SK-N-SH (cell line): Measurements from ENCODE around the gene HIPK2. TPM values are rescaled to one million over a fixed set of nuclear protein-coding genes. Genes with fewer than 3 reads are reported as not detected.

Experiments
- CTCF ChIA-PET: fragments of 300-600, 350-600 bp; formaldehyde crosslinking; extraction: SDS; loops from one replicate; lab custom pipeline; 2021; lab: Yijun Ruan, JAX
- POLR2A ChIA-PET: fragments of 350-600 bp; sonication (Branson Sonifier 250); formaldehyde crosslinking; extraction: SDS; loops from one replicate; lab custom pipeline; 2020; ENCODE audit warnings: antibody characterized with exemption, inconsistent platforms; lab: Yijun Ruan, JAX
- DNase-seq: peaks from one replicate; pipeline ENCODE4 v3.0.0; 2012
- H2AFZ ChIP-seq: fragments of 200-600 bp; sonication (generic); 2 replicates; pipeline ENCODE4 v1.8.1; 2016; ENCODE audit warnings: antibody characterized with exemption, mild to moderate bottlenecking, low read depth
- H3F3A ChIP-seq: fragments of 200-600 bp; sonication (generic); replicated peaks from 2 replicates; pipeline ENCODE3; 2016; ENCODE audit warnings: antibody characterized with exemption, mild to moderate bottlenecking; ENCODE audit not compliant: insufficient read depth
- H3K27ac ChIP-seq, 2 experiments: fragments of 200-500 bp in 1 of 2; fragments of 200-600 bp in 1 of 2; sonication (Bioruptor generic) in 1 of 2; sonication (generic), shearing (Covaris generic) in 1 of 2; 2 replicates each; pipeline versions ENCODE4 v1.5.1 to v1.6.1; 2014 to 2016; ENCODE audit warnings: low read depth in 2 of 2, inconsistent platforms in 1 of 2, low read length in 1 of 2, mild to moderate bottlenecking in 1 of 2, mixed read lengths in 1 of 2
- H3K27me3 ChIP-seq: fragments of 200-600 bp; sonication (generic), shearing (Covaris generic); 2 replicates; pipeline ENCODE4 v1.6.1; 2016; ENCODE audit warnings: mixed run types; ENCODE audit not compliant: insufficient read depth
- H3K36me3 ChIP-seq, 2 experiments: fragments of 200-500 bp in 1 of 2; fragments of 200-600 bp in 1 of 2; sonication (Bioruptor generic) in 1 of 2; sonication (generic) in 1 of 2; replicated peaks in 1 of 2; 2 replicates each; pipeline versions ENCODE3 to v1.5.1; 2014 to 2016; ENCODE audit warnings: low read length in 1 of 2, mild to moderate bottlenecking in 1 of 2; ENCODE audit not compliant: insufficient read depth in 2 of 2, control insufficient read depth in 1 of 2
- H3K4me1 ChIP-seq, 2 experiments: fragments of 200-500 bp in 1 of 2; fragments of 200-600 bp in 1 of 2; sonication (Bioruptor generic) in 1 of 2; sonication (generic), shearing (Covaris generic) in 1 of 2; 2 replicates each; pipeline versions ENCODE4 v1.5.1 to v1.6.1; 2014 to 2016; ENCODE audit warnings: low read depth in 1 of 2, low read length in 1 of 2, mixed run types in 1 of 2; ENCODE audit not compliant: insufficient read depth in 2 of 2, control insufficient read depth in 1 of 2
- H3K4me2 ChIP-seq: fragments of 200-600 bp; sonication (generic), shearing (Covaris generic); 2 replicates; pipeline ENCODE4 v1.6.1; 2017; ENCODE audit warnings: mixed run types
- H3K4me3 ChIP-seq, 2 experiments: fragments of 200-500 bp in 1 of 2; fragments of 200-600 bp in 1 of 2; sonication (Bioruptor generic) in 1 of 2; sonication (generic), shearing (Covaris generic) in 1 of 2; 2 replicates each; pipeline versions ENCODE4 v1.5.1 to v1.8.1; 2014 to 2016; ENCODE audit warnings: low read depth in 2 of 2, inconsistent platforms in 1 of 2, low read length in 1 of 2, mild to moderate bottlenecking in 1 of 2, mixed read lengths in 1 of 2, moderate library complexity in 1 of 2
- H3K79me2 ChIP-seq: fragments of 200-600 bp; sonication (generic); 2 replicates; pipeline ENCODE4 v1.8.1; 2017; ENCODE audit warnings: mild to moderate bottlenecking; ENCODE audit not compliant: insufficient read depth
- H3K9ac ChIP-seq: fragments of 200-600 bp; sonication (generic); 2 replicates; pipeline ENCODE4 v1.6.1; 2017; ENCODE audit warnings: mixed run types
- H3K9me2 ChIP-seq: fragments of 200-600 bp; sonication (generic); 2 replicates; pipeline ENCODE4 v1.6.1; 2017; ENCODE audit warnings: mixed run types
- H3K9me3 ChIP-seq: fragments of 200-600 bp; sonication (generic); 2 replicates; pipeline ENCODE4 v1.6.1; 2017; ENCODE audit warnings: mixed run types, mild to moderate bottlenecking, moderate library complexity
- H4K20me1 ChIP-seq: fragments of 200-600 bp; sonication (generic); 2 replicates; pipeline ENCODE4 v1.6.1; 2017; ENCODE audit warnings: mild to moderate bottlenecking, mixed run types; ENCODE audit not compliant: insufficient read depth
- EZH2phosphoT487 ChIP-seq: fragments of 200-600 bp; sonication (generic); IDR thresholded peaks from 2 replicates; pipeline ENCODE4 v1.6.1; 2017; ENCODE audit warnings: low read depth, mixed run types, mild to moderate bottlenecking, antibody characterized with exemption, moderate library complexity, borderline replicate concordance
- FOSL2 ChIP-seq: IDR thresholded peaks from 2 replicates; pipeline ENCODE4 v1.4.0; 2012; ENCODE audit warnings: low read depth, mild to moderate bottlenecking, moderate library complexity, borderline replicate concordance
- FOXJ3 ChIP-seq: sonication (generic); formaldehyde crosslinking; IDR thresholded peaks from 2 replicates; pipeline ENCODE4 v1.5.1; 2020; ENCODE audit warnings: mild to moderate bottlenecking, missing genetic modification reagents
- POLR2AphosphoS5 ChIP-seq: IDR thresholded peaks from 2 replicates; pipeline ENCODE4 v1.6.1; 2012; ENCODE audit warnings: low read depth, low read length
- RAD21 ChIP-seq: IDR thresholded peaks from 2 replicates; pipeline ENCODE4 v1.6.1; 2012; ENCODE audit warnings: mild to moderate bottlenecking, low read length
- WGBS: methylation state at CpG from one replicate; pipeline ENCODE4 v1.1.6; 2017; ENCODE audit warnings: low lambda C conversion rate; 5-methylcytosine and 5-hydroxymethylcytosine counted together
- polyA plus RNA-seq, 3 experiments: library from polyadenylated mRNA; depleted of rRNA; stranded (reverse); fragments of >200 nt; gene quantifications; 2 replicates each; pipeline ENCODE4 v1.2.3, GENCODE V29; 2012
- TF ChIP-seq, protein P1 (sequence below): IDR thresholded peaks from 2 replicates; pipeline ENCODE4; 2012
- TF ChIP-seq, protein P2 (sequence below): fragments of 200-600 bp; sonication (generic); IDR thresholded peaks from 2 replicates; pipeline ENCODE4 v1.6.1; 2017; ENCODE audit warnings: antibody characterized with exemption, mild to moderate bottlenecking, moderate library complexity
- TF ChIP-seq, protein P3 (sequence below): fragments of 150-350 bp; IDR thresholded peaks from 2 replicates; pipeline ENCODE4 v1.6.1; 2016; ENCODE audit warnings: mild to moderate bottlenecking, low read depth, low read length

The HIPK2 gene
- polyA plus RNA-seq, 1 of the 3 experiments (the other 2 are of a cell fraction) = 14.2 TPM

DNA sequence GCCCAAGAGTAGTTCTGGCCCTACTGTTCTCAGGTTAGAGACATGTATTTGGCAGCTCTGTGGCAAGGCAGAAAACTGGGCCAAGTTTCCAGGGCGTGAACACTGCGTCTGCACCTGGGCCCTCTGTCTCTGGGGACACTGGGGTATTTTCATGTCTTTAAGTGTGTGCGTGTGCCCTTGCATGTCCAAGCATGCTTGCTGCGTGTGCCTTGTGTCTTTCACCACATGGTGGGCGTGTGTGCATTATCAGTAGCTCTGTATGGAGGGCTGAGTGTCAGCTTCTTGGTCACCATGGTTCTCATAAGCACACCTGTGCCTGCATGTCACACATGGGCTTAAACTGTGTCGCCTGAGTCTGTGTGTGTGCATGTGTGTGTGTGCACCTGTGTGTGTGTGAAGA, 69.3 kb downstream of the HIPK2 start (continued):
- TF ChIP-seq, protein P1, sequence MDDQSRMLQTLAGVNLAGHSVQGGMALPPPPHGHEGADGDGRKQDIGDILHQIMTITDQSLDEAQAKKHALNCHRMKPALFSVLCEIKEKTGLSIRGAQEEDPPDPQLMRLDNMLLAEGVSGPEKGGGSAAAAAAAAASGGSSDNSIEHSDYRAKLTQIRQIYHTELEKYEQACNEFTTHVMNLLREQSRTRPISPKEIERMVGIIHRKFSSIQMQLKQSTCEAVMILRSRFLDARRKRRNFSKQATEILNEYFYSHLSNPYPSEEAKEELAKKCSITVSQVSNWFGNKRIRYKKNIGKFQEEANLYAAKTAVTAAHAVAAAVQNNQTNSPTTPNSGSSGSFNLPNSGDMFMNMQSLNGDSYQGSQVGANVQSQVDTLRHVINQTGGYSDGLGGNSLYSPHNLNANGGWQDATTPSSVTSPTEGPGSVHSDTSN = no peak
- TF ChIP-seq POLR2AphosphoS5 (no peak), RAD21 (no peak)
- TF ChIP-seq, protein P2, sequence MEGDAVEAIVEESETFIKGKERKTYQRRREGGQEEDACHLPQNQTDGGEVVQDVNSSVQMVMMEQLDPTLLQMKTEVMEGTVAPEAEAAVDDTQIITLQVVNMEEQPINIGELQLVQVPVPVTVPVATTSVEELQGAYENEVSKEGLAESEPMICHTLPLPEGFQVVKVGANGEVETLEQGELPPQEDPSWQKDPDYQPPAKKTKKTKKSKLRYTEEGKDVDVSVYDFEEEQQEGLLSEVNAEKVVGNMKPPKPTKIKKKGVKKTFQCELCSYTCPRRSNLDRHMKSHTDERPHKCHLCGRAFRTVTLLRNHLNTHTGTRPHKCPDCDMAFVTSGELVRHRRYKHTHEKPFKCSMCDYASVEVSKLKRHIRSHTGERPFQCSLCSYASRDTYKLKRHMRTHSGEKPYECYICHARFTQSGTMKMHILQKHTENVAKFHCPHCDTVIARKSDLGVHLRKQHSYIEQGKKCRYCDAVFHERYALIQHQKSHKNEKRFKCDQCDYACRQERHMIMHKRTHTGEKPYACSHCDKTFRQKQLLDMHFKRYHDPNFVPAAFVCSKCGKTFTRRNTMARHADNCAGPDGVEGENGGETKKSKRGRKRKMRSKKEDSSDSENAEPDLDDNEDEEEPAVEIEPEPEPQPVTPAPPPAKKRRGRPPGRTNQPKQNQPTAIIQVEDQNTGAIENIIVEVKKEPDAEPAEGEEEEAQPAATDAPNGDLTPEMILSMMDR = no peak
- TF ChIP-seq, all 33 proteins: peak for 0

DNA sequence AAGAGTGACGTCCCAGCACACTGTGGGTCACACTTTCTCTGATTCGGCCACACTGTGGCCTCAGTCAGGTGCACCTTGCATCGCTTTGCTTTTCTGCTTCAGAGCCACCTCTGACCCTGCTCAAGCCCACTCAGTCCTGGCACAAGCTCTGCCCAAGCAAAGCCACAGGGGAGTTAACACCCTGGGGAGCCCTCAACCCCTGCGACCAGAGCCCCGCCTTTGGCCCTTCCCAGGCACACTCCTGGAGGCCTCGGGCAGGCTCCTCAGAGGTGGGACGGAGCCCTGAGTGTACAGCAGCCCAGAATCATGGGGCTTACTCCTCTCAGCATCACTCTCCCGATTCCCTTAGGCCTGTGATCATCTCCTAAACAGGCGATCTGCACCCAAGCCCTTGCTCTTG, 71.0 kb downstream of the HIPK2 start:
- TF ChIP-seq EZH2phosphoT487 (no peak), FOSL2 (no peak), FOXJ3 (no peak)
- TF ChIP-seq, protein P2 = no peak
- TF ChIP-seq, protein P3, sequence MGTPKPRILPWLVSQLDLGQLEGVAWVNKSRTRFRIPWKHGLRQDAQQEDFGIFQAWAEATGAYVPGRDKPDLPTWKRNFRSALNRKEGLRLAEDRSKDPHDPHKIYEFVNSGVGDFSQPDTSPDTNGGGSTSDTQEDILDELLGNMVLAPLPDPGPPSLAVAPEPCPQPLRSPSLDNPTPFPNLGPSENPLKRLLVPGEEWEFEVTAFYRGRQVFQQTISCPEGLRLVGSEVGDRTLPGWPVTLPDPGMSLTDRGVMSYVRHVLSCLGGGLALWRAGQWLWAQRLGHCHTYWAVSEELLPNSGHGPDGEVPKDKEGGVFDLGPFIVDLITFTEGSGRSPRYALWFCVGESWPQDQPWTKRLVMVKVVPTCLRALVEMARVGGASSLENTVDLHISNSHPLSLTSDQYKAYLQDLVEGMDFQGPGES = no peak
- Histone ChIP-seq H4K20me1 (peaks cover 91% of the 10 kb centered on the region), H3K79me2 (peaks cover 60% of the 10 kb centered on the region), H3K4me1 (peaks cover 6 to 27% of the 10 kb centered on the region in 2 experiments; a peak in 3 of 4 replicates), H3K27me3 (no peaks in the 10 kb centered on the region), H3K9me3 (no peaks in the 10 kb centered on the region), H3K4me2 (no peak overlapping the region), H3K36me3 (peaks cover 12 to 25% of the 10 kb centered on the region in 2 experiments), H3F3A (no peaks in the 10 kb centered on the region), H3K9ac (no peak overlapping the region), H3K9me2 (no peaks in the 10 kb centered on the region), H3K4me3 (no peak overlapping the region), H2AFZ (no peak overlapping the region), H3K27ac (no peak overlapping the region)
- DNase-seq = no peak
- ChIA-PET CTCF (interaction anchor here (1.1 to 2.4 kb wide), 3 partner anchors 23 to 86 kb away, joined by 3 to 7 read pairs (median 3); no protein-coding TSS in a partner anchor), POLR2A (no interaction called here)
- WGBS = 89% methylated on average over 9 of the region's 9 CpGs
